ENCODE results near the gene ADAMTSL4. TPM values are rescaled to one million over a fixed set of nuclear protein-coding genes. Genes with fewer than 3 reads are reported as not detected.

Gene ADAMTSL4
- total and polyA plus RNA-seq, 4 donors, result 23.2 to 104 (median 48.0) TPM

- Histone ChIP-seq H3K4me3 (no peak overlapping the region), H3K27ac (ENCODE audit: low read depth in 1 of 2, low read length in 1 of 2) (no peak overlapping the region), H3K36me3 (ENCODE audit: control insufficient read depth in 4 of 4, insufficient read depth in 4 of 4, low read length in 4 of 4) (no peaks in the 10 kb centered on the region), H3K9me3 (ENCODE audit: control insufficient read depth in 4 of 4, insufficient read depth in 3 of 4, low read length in 3 of 4) (no peaks in the 10 kb centered on the region), H3K9ac (ENCODE audit: insufficient read depth in 1 of 2, low read length in 2 of 2) (no peak overlapping the region), H3K27me3 (ENCODE audit: control insufficient read depth in 3 of 3, insufficient read depth in 3 of 3, low read length in 2 of 3) (no peaks in the 10 kb centered on the region), H3K4me1 (ENCODE audit: control insufficient read depth in 5 of 5, insufficient read depth in 5 of 5, low read length in 5 of 5) (peaks cover 0 to 27% (median 4%) of the 10 kb centered on the region in 5 donors)
- DNase-seq (no peak), ATAC-seq (ENCODE audit: insufficient read depth, low FRiP score) (no peak)
- WGBS, 2 donors, result 83 to 86% methylated on average over 6 of the region's 6 CpGs
- no peak for TF ChIP-seq CTCF (IDR thresholded peaks at IDR 0.05; ENCODE audit: control extremely low read depth, extremely low read depth)
Observed at GRCh38 chr1:150545486-150546032, 3.6 kb upstream of the ADAMTSL4 start.

- H3K27ac ChIP-seq (ENCODE audit: low read depth in 1 of 2, low read length in 1 of 2), result no peak overlapping the region
- peaks cover 0 to 35% (median 10%) of the 10 kb centered on the region in 5 donors for H3K4me1 ChIP-seq (ENCODE audit: control insufficient read depth in 5 of 5, insufficient read depth in 5 of 5, low read length in 5 of 5)
- no peaks in the 10 kb centered on the region for H3K9me3 ChIP-seq (ENCODE audit: control insufficient read depth in 4 of 4, insufficient read depth in 3 of 4, low read length in 3 of 4)
- no peak for ATAC-seq (ENCODE audit: insufficient read depth, low FRiP score)
- H3K36me3 ChIP-seq (ENCODE audit: control insufficient read depth in 4 of 4, insufficient read depth in 4 of 4, low read length in 4 of 4), result no peaks in the 10 kb centered on the region
- no peak overlapping the region for H3K4me3 ChIP-seq
- H3K9ac ChIP-seq (ENCODE audit: insufficient read depth in 1 of 2, low read length in 2 of 2), result no peak overlapping the region
- 83 to 94% methylated on average over 16 of the region's 16 CpGs for WGBS, 2 donors
- no peak for DNase-seq
- H3K27me3 ChIP-seq (ENCODE audit: control insufficient read depth in 3 of 3, insufficient read depth in 3 of 3, low read length in 2 of 3), result no peaks in the 10 kb centered on the region
- no peak for TF ChIP-seq CTCF (IDR thresholded peaks at IDR 0.05; ENCODE audit: control extremely low read depth, extremely low read depth)
Observed at GRCh38 chr1:150546294-150546937, 2.8 kb upstream of the ADAMTSL4 start.

GRCh38 chr1:150548324-150548631, 930 bp upstream of the ADAMTSL4 start:
- H3K27me3 ChIP-seq (ENCODE audit: control insufficient read depth in 3 of 3, insufficient read depth in 3 of 3, low read length in 2 of 3), result no peaks in the 10 kb centered on the region
- peak overlapping the region; percentile 53 to 84 for H3K27ac ChIP-seq (ENCODE audit: low read depth in 1 of 2, low read length in 1 of 2)
- H3K4me1 ChIP-seq (ENCODE audit: control insufficient read depth in 5 of 5, insufficient read depth in 5 of 5, low read length in 5 of 5), result peaks cover 0 to 52% (median 13%) of the 10 kb centered on the region in 5 donors
- ATAC-seq (ENCODE audit: insufficient read depth, low FRiP score) (no peak), DNase-seq (no peak)
- no peak overlapping the region for H3K4me3 ChIP-seq
- TF ChIP-seq CTCF (IDR thresholded peaks at IDR 0.05; ENCODE audit: control extremely low read depth, extremely low read depth), result no peak
- 49 to 52% methylated on average over 4 of the region's 4 CpGs for WGBS, 2 donors
- H3K9ac ChIP-seq (ENCODE audit: insufficient read depth in 1 of 2, low read length in 2 of 2), result peak overlapping the region in 1 of 2 donors; percentile 63
- H3K36me3 ChIP-seq (ENCODE audit: control insufficient read depth in 4 of 4, insufficient read depth in 4 of 4, low read length in 4 of 4), result no peaks in the 10 kb centered on the region
- no peaks in the 10 kb centered on the region for H3K9me3 ChIP-seq (ENCODE audit: control insufficient read depth in 4 of 4, insufficient read depth in 3 of 4, low read length in 3 of 4)
